ENCODE data around the gene IQGAP3.
"Not testable (repeated sequence)": the region's sequence is repeated elsewhere in the genome, so short reads cannot be mapped to it uniquely, and the experiment has no call there.

DNA sequence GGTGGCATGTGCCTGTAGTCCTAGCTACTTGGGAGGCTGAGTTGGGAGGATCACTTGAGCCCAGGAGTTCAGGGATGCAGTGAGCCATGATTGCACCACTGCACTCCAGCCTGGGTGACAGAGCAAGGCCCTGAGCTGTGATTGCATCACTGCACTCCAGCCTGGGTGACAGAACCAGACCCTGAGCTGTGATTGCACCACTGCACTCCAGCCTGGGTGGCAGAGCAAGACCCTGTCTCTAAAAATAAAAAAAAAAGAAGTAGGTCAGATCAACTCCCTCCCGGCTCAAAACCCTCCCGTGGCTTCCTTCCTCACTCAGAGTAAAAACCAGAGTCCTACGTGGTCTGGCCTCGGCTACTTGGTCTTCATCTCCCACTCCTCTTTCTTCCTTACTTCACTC lies 19.4 kb downstream of the IQGAP3 start:
- TF ChIP-seq EP300 (IDR thresholded peaks at IDR 0.05) = peak in 1 of 2 donors; percentile 26
- TF ChIP-seq, protein P1, sequence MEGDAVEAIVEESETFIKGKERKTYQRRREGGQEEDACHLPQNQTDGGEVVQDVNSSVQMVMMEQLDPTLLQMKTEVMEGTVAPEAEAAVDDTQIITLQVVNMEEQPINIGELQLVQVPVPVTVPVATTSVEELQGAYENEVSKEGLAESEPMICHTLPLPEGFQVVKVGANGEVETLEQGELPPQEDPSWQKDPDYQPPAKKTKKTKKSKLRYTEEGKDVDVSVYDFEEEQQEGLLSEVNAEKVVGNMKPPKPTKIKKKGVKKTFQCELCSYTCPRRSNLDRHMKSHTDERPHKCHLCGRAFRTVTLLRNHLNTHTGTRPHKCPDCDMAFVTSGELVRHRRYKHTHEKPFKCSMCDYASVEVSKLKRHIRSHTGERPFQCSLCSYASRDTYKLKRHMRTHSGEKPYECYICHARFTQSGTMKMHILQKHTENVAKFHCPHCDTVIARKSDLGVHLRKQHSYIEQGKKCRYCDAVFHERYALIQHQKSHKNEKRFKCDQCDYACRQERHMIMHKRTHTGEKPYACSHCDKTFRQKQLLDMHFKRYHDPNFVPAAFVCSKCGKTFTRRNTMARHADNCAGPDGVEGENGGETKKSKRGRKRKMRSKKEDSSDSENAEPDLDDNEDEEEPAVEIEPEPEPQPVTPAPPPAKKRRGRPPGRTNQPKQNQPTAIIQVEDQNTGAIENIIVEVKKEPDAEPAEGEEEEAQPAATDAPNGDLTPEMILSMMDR (IDR thresholded peaks at IDR 0.05) = not testable (repeated sequence)
